Measurements from ENCODE around the gene GPR89A. TPM values are rescaled to one million over a fixed set of nuclear protein-coding genes. Genes with fewer than 3 reads are reported as not detected.

Gene GPR89A
- total RNA-seq, 1 donor from 2014 or later = 12.3 TPM

- intact Hi-C loops (cut with DNase I) = no loop called here
- no peak for TF ChIP-seq CTCF (IDR thresholded peaks at IDR 0.05)
Observed at GRCh38 chr1:145707183-145707867, 99.5 kb downstream of the GPR89A start, which contains the start of gene PDZK1. PDZK1 (minus strand) TSS chr1:145707368; CDS start chr1:145688021, 19,347 bp downstream.

GRCh38 chr1:145708063-145708462 lies 100.3 kb downstream of the GPR89A start:
- H3K27me3 ChIP-seq = no peaks in the 10 kb centered on the region

More at GRCh38 chr1:145707183-145707867, 99.5 kb downstream of the GPR89A start, which contains the start of gene PDZK1:
- H3K9me3 ChIP-seq = no peaks in the 10 kb centered on the region
- no peak within 1 kb of the TSS for H3K27ac ChIP-seq
- no peaks in the 10 kb centered on the region for H3K36me3 ChIP-seq
- H3K27me3 ChIP-seq = no peaks in the 10 kb centered on the region
- DNase-seq (ENCODE audit: low spot score in 2 of 2) = no peak
- no peaks in the 10 kb centered on the region for H3K4me1 ChIP-seq
- no peak within 1 kb of the TSS for H3K4me3 ChIP-seq

GRCh38 chr1:145710291-145711027 lies 102.7 kb downstream of the GPR89A start:
- Histone ChIP-seq H3K27me3 (no peaks in the 10 kb centered on the region), H3K4me3 (no peak overlapping the region), H3K27ac (no peak overlapping the region), H3K36me3 (no peaks in the 10 kb centered on the region), H3K4me1 (no peaks in the 10 kb centered on the region), H3K9me3 (no peaks in the 10 kb centered on the region)
- TF ChIP-seq CTCF (IDR thresholded peaks at IDR 0.05) = no peak
- intact Hi-C loops (cut with DNase I) = no loop called here
- no peak for DNase-seq (ENCODE audit: low spot score in 2 of 2)

More at GRCh38 chr1:145708063-145708462, 100.3 kb downstream of the GPR89A start:
- H3K4me3 ChIP-seq = no peak overlapping the region
- H3K36me3 ChIP-seq = no peaks in the 10 kb centered on the region
- H3K27ac ChIP-seq = no peak overlapping the region
- H3K4me1 ChIP-seq = no peaks in the 10 kb centered on the region
- H3K9me3 ChIP-seq = no peaks in the 10 kb centered on the region
- no peak for TF ChIP-seq CTCF (IDR thresholded peaks at IDR 0.05)
- intact Hi-C loops (cut with DNase I) = no loop called here
- no peak for DNase-seq (ENCODE audit: low spot score in 2 of 2)

- no peak overlapping the region for H3K27ac ChIP-seq
Observed at GRCh38 chr1:145711213-145711651, 103.4 kb downstream of the GPR89A start.

GRCh38 chr1:145714524-145715111 lies 106.8 kb downstream of the GPR89A start:
- H3K4me1 ChIP-seq = no peaks in the 10 kb centered on the region
- H3K36me3 ChIP-seq = no peaks in the 10 kb centered on the region
- H3K27ac ChIP-seq = no peak overlapping the region
- H3K27me3 ChIP-seq = no peaks in the 10 kb centered on the region
- intact Hi-C loops (cut with DNase I) = no loop called here
- H3K9me3 ChIP-seq = no peaks in the 10 kb centered on the region
- no peak for DNase-seq (ENCODE audit: low spot score in 2 of 2)
- TF ChIP-seq CTCF (IDR thresholded peaks at IDR 0.05) = no peak
- H3K4me3 ChIP-seq = no peak overlapping the region

More at GRCh38 chr1:145711213-145711651, 103.4 kb downstream of the GPR89A start:
- Histone ChIP-seq H3K27me3 (no peaks in the 10 kb centered on the region), H3K4me1 (no peaks in the 10 kb centered on the region), H3K4me3 (no peak overlapping the region), H3K36me3 (no peaks in the 10 kb centered on the region), H3K9me3 (no peaks in the 10 kb centered on the region)
- no peak for TF ChIP-seq CTCF (IDR thresholded peaks at IDR 0.05)
- DNase-seq (ENCODE audit: low spot score in 2 of 2) = no peak
- intact Hi-C loops (cut with DNase I) = no loop called here
